ENCODE results near the gene BST2.
"Not testable (repeated sequence)": the region's sequence is repeated elsewhere in the genome, so short reads cannot be mapped to it uniquely, and the experiment has no call there.

BST2 gene

DNA sequence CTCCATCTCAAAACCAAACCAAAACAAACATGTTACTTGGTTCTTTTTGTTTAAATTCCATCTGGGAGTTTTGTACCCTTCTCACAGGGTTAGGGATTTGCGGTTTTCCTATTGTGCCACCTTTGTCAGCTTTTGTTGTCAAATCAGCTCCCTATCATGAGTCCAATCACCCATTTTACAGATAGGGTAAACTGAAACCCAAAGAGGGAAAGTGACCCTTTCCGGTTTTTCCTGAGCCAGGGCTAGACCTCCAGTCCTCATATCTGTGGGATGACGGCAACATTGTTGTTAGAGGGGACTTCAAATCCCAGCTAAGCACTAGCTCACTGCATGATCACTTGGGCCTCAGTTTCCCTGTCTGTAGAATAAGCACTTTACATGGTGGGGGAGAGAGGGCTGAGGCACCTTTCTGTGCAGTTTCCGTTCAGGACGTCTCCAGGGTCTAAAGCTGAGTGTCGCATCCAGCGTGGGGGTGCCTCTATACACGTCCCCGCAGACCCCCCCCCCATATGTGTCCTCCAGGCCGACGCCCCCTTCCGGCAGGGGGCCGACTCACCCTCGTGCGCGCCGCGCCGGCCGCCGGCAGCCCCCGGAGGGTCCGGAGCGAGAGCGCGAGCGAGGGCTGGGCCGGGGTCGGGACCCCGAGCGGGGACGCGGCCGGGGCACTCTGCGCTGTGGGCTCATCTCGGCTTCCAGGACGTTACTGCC lies 15.3 kb downstream of the BST2 start:
- DNase-seq (ENCODE audit: low read depth in 3 of 3) = no peak

DNA sequence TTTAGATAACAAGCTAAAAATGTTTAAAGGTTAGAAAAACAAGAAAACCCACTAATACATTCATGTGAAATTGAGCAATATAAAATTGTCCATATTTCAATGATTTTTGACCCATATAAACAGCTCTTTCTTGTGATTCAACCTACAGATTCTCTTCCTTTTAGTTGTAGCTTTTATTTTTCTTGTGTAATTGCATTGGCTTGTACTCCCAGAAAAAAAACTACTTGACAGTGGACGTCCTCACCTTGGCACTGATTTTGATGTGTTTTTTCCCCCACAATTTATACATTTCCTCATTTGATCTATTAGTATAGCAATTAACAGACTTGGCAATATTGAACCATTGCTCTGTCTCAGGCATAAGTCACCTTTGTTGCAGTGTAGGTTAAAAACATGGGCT lies 16.1 kb downstream of the BST2 start:
- no peak for DNase-seq (ENCODE audit: low read depth in 3 of 3)

DNA sequence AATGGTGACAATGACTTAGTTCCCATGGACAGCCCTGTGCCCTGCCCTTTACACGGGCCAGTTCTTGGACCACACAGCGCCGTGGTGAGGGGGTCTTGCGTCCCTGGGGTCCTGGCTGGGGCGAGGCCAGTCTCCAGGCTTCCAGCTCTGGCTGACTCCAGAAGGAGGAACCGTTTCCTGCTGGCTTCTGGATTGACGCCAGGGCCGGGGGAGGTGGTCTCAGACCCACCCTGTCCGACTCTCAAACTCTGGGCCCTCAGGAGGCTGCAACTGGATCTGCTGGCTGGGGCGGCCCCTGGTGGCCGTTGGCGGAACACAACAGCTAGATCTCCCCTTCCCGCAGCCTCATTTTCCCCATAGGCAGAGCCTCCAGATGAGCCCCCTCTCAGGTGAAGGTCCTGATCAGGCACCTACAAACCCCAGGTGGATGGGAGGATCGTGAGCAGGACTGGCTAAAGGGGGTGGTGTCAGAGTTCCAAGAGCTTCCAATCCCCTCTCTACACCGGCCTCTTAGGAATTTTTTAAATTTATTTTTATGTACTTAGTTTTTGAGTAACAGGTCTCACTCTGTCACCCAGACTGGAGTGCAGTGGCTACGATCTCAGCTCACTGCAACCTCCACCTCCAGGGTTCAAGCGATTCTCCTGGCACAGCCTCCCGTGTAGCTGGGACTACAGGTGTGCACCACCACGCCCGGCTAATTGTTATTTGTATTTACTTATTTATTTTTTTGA lies 19.4 kb downstream of the BST2 start:
- DNase-seq (ENCODE audit: low read depth in 3 of 3) = peak; percentile 41 to 44 (median 42)

DNA sequence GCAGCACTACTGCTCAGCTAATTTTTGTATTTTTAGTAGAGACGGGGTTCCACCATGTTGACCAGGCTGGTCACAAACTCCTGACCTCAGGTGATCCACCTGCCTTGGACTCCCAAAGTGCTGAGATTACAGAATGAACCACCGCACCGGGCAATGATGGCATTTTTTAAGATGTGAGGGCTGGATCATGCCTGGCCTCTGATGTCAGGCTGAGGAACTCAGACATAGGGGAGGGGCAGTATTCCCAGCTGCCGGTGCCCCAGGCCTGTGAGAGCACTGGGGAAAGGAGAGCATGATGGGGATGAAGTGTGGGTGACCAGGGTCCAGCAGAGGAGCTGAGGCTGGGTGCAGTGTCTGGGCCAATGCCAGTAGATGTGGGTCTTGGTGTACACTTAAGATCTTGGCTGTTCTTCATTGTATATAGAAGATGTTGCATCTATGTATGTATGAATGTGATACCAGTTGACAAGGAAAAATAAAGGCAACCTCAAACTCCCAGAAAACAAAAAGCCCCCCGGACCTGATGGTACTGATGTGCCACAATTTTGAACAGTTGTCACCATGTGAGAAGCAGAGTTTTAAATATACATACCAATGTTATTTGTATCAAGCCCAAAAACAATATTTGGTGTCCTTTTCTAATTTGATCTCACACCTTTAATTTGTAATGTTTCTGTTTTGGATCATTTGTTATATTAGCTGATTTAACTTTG lies 24.8 kb downstream of the BST2 start:
- no peak for DNase-seq (ENCODE audit: low read depth in 3 of 3)

DNA sequence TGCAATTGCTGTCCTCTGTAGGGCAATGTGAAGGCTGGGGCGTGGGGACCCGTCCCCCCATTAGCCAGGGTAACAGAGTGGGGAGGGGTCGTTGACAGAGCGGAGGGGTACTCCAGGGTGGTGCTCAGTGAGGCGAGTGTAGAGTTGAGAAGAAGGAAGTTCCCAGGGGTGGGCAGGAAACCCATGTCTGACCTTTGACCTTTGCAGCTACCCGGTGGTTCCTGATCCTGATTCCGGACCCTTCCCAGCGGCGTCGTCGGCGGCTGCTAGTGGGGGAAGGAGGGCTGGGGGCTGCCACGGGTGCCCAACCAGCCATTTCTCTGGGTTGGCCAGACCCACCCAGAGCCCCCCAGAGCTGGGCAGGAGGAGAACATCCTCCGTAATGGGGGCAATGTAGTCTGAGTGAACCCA lies 26.2 kb downstream of the BST2 start:
- DNase-seq (ENCODE audit: low read depth in 3 of 3) = no peak

DNA sequence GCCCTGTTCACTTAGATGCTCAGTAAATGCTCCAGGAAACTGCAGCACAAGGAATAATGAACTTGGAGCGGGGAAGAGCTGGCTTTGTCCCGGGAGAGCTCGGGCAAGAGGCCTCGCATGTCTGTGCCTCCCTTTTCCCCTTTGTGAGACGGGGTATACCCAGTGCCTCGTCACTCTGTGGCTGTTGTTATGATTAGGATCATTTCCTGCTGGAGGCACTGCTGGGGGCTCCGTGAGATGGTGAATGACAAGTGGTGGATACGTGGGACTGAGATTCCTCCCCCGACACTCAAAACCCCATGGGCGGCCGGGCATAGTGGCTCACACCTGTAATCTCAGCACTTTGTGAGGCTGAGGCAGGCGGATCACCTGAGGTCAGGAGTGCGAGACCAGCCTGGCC lies 27.2 kb downstream of the BST2 start:
- DNase-seq (ENCODE audit: low read depth in 3 of 3) = no peak

DNA sequence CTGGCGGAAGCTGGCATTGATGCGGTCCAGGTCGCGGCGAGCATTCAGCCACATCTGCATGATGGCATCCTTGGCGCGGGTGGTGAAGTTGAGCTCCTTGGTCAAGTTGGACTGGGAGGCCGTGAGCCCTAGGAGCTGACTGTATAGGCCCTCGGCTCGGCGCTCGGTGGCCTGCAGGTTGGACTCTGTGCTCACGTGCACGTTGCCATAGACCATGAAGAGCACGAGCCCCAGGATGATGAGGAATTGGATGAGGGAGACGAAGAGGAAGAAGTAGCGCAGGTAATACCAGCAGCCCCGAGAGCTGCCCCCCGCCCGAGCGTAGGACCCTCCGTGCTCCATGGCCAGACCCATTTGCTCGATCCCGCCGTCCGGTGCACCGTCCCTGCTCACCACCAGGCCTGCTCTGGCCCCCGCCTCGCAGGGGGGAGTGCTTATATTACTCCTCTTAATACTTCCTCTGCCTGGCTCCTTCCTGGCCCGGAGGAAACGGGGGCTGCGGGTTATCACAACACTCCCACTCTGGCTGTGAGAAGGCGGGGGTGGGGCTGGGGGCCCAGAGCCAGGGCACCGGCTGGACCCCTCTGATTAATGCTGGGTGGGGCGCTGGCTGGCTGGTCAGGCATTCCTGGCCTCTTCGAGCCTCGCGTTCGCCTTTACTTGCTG lies 28.4 kb downstream of the BST2 start, which contains the start of gene PLVAP:
Gene PLVAP (minus strand): TSS at position 408 of the 666 bp plus-strand sequence. CDS start 54 bp downstream, at position 354.
- DNase-seq (ENCODE audit: low read depth in 3 of 3) = no peak

DNA sequence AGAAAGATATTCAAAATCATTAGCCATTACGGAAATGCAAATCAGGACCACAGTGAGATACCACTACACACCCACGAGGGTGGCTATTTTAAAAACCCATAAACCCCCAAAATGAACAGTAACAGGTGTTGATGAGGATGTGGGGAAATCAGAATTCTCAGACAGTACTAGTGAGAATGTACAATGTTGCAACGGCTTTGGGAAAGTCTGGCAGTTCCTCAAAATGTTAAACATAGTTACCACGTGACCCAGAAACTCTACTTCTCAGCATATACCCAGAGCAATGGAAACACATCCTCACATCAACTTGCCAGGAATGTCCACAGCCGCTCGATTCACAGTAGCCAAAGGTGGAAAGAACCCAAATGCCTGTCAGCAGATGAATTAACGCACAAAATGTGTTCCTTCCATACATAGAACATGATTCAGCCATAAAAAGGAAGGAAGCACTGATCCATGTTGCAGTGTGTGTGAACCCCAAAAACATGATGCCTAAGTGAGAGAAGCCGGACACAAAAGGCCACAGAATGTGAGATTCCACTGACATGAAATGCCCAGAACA lies 35.3 kb downstream of the BST2 start:
- no peak for DNase-seq (ENCODE audit: low read depth in 3 of 3)

DNA sequence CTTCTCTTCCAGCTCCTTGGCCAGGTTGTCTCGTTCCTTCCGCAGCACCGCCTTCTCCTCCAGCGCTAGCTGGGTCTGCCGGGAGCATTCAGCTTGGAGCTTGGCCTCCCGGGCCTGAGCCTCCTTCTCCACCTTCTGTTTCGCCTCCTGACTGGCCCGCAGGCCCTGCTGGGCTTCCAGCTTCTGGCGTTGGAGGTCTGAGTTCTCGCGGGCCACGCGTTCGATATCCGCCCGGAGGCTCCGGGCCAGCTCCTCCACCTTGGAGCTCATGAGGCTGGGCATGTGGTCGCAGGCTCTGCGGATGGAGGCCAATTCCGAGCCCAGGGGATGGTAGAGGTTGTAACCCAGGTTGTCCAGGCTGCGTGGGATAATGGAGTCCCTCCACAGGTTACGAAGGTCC lies 40.1 kb downstream of the BST2 start:
- DNase-seq (ENCODE audit: low read depth in 3 of 3) = no peak

DNA sequence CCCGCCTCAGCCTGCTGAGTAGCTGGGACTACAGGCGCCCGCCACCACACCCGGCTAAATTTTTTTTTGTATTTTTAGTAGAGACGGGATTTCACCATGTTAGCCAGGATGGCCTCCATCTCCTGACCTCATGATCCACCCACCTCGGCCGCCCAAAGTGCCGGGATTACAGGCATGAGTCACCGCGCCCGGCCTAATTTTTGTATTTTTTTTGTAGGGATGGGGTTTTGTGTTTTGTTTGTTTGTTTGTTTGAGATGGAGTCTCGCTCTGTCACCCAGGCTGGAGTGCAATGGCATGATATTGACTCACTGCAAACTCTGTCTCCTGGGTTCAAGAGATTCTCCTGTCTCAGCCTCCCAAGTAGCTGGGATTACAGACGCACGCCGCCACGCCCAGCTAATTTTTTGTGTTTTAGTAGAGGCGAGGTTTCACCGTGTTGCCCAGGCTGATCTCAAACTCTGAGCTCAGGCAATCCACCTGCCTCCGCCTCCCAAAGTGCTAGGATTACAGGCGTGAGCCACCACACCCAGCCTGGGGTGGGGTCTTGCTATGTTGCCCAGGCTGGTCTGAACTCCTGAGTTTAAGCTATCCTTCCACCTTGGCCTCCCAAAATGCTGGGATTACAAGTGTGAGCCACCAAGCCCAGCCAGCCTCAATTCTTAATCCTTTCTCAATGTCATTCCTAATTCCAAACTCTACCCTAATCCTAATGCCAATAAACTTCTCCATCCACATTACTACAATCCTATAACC lies 41.4 kb downstream of the BST2 start:
- not testable (repeated sequence) for DNase-seq (ENCODE audit: low read depth in 3 of 3)

DNA sequence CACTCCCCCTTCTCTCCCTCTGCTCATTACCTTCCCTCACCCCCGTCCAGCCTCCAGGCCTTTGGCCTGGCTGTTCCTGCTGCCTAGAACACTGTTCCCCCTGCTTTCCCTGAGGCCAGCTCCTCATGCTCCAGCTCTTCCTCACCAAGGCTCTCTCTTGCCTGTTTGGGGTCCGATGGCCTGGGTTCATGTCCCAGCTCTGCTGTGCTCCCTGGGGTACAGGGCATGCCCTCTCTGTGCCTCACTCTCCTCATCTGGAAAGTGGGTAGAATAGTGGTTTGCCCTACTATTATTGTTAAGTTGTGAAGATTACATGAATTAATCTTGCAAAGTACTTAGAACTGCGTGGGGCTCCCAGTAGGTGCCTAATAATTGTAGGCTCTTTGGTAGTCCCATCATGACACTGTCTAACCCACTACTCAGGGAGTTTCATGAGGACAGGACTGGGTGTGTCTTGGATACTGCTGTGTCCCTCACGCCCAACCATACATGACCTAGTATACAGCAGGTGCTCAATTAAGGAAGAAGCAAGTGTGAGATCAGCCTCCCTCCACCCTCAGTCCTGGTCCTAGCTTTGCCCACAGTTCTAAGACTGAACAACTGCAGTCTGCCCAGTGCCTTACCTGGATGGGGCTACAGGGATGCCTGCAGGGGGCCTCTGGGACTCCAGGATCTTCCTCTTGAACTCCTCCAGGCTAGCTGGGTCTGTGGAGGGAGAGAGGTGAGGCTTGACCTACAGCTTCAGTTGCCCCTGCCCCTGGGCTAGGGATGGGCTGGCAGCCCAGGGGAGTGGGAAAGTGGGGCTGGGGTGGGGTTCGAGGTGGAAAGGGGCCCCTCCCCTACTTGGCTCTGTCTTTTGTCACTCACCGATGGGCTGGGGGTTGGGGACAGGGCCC lies 45.3 kb downstream of the BST2 start:
- DNase-seq (ENCODE audit: low read depth in 3 of 3) = no peak

DNA sequence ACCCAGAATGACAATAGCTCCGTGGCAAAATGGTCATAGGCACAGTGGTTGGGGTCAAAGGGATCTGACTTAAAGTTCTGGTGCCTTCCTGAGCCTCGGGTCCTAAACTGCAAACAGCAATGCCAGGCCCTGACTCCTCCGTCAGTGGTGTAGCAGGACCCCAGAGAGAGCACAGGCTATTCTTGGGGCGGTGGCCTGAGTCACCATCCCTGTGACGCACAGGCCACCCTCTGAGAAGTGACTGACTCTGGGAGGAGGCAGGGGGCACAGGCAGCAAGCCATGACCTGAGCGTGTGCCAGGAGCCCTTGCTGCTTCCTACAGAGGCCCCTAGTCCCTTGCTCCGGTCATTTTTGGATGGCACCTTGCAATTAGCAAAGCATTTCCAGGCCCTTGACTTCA lies 47.0 kb downstream of the BST2 start:
- DNase-seq (ENCODE audit: low read depth in 3 of 3) = no peak

DNA sequence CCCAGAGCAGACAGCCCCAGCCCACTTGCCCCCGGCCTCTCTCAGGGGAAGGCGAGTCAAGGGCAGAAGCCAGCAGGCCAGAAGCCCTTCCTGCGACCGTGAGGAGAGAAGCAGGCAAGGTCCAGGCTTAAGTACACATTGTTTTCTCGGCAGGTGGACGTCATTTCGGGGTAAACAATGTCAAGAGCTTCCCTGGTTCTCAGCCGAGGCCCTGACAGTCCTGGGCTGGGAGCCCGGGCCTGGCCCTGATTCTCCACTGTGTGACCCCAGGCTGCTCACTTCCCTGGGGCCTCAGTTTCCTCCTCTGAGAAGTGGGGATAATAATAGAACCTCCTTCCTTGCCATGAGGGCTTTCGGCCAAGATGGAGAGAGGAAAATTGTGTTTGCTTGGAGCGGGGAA lies 47.7 kb downstream of the BST2 start:
- DNase-seq (ENCODE audit: low read depth in 3 of 3) = no peak

DNA sequence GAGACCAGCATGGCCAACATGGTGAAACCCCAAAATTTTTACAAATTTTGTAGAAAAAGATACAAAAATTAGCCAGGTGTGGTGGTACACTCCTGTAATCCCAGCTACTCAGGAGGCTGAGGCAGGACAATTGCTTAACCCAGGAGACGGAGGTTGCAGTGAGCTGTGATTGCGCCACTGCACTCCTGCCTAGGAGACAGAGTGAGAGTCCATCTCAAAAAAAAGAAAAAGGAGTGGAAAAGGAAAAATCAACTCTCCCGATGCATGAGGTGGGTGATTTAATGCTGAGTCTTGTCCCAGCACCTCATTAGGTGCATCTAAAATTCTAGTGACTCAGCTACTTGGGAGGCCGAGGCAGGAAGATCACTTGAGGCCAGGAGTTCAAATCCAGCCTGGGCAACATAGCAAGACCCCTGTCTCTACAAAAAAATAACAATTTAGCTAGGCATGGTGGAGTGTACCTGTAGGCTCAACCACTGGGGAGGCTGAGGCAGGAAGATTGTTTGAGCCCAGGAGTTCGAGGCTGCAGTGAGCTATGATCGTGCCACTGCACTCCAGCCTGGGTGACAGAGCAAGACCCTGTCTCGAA lies 48.3 kb downstream of the BST2 start:
- DNase-seq (ENCODE audit: low read depth in 3 of 3) = no peak

DNA sequence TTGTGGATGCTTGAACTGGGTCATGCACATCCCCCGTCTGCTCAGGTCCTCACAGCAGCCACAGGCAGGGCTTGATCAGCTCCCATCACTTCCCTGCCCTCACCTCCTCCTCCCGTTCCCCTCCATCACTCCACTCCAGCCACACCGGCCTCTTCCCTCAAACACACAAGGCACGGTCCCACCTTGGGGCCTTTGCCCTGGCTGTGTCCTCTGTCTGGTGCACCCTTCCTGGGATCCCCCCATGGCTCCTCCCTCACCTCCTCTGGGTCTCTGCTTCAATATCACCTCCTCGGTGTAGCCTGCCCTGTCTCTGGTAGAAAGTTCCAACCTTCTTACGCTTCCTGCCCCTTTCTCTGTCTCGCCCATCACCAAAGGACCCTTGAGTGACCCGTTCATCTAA lies 52.0 kb downstream of the BST2 start:
- no peak for DNase-seq (ENCODE audit: low read depth in 3 of 3)
